HG03571 (cell line): ENCODE measurements around the gene RNASE11.
"Not testable (repeated sequence)": the region's sequence is repeated elsewhere in the genome, so short reads cannot be mapped to it uniquely, and the experiment has no call there.

Experiments used
- ATAC-seq: cut with Tn5 transposase; IDR thresholded peaks from one replicate; pipeline ENCODE4 v1.9.1; 2021; ENCODE audit not compliant: unreplicated experiment

The RNASE11 gene

DNA sequence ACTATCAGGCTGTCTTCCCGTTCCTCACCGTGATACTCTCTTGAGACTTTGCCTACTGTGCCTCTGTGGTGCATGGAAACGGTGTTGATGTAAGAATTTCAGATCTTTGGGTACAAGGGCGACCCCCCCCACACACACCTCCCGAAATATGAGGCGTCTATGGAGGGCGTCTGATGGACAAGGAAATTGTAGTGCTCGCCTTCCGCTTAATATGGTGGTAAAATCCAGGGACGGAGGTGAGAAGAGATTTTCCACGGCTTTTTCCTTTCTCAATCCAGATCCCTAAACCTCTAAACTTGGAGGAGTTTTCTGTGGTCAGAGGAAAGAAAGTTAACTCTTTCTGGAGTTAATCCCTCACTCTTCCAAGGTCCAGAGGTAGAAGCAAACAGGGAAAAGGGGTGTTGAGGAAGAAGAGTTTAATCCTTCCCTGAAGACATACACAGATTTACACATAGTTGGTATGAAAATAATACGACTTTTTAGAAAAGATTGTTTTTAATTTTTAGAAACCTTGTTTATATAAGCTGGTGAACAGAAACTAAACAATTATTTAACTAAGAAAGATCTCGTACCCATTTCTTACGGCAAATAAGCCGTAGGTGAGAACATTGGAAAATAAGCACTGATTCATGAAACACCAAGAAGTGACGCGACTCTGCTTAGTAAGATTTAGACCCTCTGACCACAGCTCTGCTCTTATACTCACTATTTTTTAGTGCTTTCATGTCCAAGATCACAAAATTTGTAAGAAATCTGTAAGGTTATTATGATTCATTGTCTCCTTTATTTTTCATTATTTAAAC, 26.4 kb upstream of the RNASE11 start:
- no peak for ATAC-seq

DNA sequence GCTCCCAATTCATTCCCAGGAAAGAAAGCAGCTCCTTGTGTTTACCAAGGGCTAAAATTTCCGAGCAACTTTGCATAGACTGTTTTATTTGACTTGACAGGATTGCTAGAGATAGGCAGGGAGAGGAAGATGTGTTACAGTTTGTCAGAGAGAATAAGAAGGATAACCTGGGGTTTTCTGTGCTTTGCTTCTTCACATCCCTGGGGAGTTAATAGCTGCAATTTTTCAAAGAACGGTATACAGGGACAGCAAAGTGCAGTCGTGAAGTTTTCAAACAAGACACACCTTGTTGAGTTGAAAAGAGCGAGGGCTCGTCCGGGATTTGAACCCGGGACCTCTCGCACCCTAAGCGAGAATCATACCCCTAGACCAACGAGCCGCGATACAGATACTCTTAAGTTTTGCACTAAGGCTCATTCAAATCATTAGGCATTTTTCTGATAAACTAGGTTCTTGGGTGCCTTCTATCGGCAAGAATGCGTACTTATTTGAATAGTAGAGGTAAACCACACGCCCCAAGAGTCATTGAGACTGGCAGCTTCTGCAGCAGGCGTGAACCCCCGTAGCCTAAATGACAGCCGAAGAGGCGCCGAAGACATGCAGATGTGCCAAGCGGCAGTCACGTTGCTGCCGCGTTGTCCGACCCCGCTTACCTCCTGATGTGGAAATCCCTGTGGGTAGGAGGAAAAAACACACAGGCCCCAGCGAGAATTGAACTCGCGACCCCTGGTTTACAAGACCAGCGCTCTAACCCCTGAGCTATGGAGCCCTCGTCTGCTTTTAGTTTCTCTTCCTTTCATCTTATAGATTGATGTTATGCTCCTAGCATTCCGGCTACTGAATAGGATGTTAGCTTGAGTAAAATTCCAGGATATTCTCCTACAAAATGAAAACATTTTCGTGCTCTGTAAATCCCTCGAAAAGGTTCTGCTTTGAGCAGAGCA, 25.6 kb upstream of the RNASE11 start:
- ATAC-seq = peak; percentile 53

DNA sequence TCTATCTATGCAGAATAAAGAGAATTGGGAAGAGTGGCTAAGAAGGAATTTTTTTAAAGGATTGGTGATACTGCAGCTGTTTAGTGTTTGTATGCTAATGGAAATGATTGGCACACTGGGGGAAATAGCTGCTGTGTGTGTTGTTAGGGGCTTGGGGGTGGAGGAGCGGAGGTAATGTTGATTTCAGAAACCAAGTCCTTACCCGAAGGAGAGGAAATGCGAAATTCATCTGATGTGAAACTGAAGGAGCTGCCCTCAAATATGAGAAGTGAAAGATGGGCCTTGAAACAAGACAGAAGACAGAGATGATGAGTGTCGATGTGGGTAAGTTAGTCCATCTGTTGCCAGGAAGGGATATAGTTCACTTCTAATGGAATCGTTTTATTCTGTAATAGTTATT, 24.6 kb upstream of the RNASE11 start:
- ATAC-seq = no peak

DNA sequence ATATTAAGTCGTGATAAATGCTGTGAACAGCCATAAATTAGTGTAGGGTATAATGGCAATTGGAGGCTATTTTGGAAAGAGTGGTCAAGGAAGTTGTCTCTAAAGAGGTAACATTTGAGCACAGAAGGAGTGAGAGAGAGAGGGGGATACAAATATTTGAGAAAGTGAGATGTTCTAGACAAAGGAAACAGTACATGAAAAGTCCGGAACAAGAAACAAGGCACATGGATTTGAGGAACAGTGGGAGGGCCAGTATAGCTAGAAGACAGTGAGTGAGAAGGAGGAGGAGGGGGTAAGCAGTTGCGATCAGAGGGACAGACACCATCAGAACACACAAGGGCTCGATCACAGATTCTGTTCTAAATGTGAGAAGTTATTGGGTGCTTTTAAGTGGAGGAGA, 23.5 kb upstream of the RNASE11 start:
- ATAC-seq = no peak

DNA sequence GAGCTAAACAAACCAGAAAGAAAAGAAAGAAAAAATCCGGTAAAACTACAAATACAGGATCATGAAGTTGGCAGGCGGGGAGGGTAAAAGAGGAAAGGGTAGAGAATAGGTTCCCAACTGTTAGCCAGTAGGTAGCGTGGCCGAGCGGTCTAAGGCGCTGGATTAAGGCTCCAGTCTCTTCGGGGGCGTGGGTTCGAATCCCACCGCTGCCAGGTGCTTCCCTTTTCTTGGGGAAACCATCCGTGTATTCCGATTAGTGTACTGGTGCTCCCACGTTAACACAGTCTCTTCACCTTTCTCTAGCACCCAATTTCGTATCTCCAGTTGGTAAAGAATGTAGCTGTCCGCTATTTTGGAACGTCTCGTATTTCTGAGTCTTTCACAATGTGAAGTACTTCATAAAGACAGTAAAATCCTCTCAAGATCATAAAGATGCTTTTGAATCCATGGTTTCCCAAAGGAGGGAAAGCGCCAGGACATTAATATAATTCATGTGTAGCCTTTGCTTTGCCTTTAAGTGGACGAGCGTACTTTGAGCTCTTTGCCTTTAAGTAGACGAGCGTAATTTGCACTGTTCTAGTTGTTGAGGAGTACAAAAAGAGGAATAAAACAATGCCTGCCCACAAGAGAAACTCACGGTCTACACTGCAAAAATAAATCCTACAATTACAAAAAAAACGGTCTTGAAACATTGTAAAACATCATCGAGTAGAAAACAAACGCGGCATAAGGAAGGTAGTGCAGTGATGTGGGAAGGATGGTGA, 22.4 kb upstream of the RNASE11 start:
- ATAC-seq = no peak

DNA sequence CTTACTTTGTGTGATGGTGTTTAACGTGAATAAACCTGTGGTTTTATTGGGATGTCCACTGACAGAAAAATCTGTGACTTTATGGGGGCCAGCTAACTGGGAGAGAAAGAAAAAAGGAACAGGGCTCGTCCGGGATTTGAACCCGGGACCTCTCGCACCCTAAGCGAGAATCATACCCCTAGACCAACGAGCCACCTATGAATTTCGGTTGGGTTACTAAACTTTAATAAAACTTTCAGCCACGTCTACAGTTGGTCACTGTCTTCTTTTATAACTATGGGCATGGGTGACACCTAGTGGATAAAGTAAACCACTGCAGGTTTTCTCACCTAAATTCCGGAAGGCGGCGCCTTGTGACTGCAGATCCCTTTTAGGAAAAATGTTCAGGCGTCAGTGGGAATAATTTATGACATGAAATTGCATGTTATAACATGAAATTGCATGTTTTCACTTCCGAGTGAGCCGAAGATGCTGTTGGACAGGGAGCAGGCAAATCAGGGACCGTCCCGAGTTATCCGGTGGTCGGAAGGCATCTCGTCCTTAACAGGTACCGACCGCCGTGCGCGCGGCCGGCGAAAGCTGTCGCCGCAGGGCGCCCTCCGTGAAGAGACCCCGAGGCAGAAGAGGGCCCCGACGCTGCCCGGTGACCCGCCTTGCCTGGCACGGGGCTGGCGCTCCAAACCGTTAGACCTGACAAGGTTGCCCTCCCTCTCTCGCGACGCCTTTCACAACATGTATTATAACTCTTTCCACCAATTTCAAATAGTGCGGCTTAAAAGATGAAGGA, 21.6 kb upstream of the RNASE11 start:
- peak; percentile 27 for ATAC-seq

DNA sequence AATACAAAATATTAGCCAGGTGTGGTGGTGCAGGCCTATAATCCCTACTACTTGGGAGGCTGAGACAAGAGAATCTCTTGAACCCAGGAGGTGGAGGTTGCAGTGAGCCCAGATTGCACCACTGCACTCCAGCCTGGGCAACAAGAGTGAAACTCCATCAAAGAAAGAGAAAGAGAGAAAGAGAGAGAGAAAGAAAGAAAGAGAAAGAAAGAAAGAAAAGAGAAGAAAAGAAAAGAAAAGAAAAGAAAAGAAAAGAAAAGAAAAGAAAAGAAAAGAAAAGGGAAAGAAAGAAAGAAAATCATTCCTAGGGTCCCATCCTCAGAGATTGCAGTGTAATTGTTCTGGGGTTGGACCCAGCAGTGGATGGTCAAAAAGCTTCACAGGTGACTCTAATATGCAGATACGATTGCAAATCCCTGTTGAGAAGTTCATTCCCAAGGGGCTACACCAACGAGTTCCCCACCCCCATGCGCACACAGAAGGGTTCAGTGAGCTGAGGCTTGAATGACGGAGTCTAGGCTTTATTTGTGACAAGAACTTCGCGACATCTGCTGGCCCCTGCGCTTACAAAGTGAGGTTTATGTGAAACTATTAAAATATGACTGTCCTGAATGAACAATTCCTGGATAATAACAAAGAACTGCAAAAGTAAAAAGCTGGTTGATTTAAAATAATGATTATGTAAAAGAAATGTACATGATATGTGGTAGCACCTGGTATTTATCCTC, 20.7 kb upstream of the RNASE11 start:
- no peak for ATAC-seq

DNA sequence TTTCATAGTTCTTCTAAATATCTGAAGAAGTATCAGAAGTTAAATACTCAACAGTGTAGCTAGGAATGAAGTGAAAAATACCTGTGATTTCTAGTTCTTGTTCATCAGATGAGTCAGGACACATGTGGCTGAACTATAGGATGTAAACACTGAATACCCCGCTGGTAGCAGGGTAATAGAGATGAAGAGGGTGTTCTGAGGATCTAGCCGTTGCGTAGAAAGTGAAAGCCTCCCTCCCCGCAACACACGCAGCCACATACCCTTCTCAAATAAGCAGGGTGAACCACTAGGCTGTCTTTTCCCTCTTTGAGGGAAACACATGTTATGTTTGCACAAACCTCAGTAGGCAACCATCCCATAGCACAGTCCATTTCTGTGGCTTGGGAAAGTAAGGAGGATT, 19.8 kb upstream of the RNASE11 start:
- ATAC-seq = no peak

DNA sequence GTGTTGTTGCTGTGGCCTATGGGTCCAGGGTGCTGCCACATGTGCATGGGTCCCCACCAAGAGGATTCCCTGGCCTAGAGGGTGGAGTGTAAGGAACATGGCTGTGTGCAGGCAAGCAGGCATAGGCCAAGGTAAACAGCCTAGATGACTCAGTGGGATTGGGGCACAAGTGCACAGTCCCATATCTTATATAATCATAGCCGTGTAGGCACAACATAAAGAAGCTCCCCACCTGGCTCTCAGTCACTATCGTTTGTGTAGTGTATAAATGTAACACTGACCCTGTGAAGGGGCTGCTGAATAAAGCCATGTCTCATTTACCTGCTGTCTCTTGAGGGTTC, 19.1 kb upstream of the RNASE11 start:
- no peak for ATAC-seq

DNA sequence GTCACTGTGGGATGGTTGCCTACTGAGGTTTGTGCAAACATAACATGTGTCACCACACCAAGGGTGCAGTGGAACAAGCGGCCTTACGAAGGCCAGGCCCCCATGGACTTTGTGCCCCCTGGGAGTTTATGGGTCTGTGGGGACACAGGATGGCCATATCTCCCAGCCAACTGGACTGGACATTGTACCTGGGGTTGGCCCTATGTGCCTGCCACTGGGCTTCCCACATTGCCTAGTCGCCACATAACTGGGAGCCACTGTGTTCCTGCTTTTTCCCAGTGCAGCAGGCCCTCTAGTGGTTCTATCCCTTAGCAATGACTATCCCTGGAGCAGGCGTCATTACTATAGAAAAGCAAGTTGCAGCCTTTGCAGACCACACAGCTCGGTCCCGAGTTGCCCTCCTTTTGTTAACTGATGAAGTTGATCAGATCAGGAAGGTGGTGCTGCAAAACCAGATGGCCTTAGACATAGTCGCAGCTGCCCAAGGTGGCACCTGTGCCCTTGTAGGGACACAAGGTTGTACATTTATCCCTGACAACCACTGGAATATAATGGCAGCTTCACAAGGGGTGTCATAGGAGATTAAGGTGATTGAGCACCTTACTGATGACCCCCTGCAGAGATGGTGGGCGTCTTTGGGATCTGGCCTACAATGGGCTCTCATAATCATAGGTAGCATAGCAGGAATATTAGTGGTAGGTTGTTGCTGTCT, 18.5 kb upstream of the RNASE11 start:
- no peak for ATAC-seq

DNA sequence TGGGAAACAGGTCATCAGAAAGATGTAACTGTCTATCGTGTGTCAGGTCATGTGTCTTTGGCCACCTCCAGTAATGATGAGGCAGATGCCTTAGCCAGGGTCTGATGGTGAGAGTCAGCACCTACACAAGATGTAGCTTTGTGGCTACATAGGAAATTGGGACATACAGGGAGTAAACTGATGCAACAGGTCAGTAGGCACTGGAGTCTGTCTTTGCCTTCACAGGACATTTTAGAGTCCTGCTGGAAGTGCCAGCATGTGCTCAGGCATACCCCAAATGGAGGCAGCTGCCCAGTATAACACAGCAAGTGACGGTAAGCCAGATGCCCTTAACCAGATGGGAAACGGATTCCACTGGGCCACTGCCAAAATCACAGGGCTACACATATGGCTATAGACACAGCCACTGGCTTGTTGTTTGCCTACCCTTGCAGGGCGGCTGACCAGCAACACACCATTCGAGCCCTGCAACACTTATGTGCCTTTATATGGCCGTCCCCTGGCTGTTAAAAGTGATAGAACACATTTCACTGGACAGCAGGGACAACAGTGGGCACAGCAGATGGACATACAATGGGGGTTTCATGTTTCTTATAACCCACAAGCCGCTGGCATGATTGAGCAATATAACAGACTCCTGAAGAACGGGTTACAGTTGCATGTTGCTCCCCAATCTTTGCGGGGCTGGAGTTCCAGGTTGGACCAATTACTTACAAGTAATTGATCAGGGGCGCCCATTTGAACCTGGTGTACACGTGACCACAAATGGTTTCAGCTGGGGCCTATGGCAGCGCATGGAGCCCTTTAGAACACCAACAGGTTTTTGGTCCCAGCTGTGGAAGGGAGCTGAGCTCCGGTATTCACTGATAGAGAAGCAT, 16.3 kb upstream of the RNASE11 start:
- ATAC-seq = no peak

DNA sequence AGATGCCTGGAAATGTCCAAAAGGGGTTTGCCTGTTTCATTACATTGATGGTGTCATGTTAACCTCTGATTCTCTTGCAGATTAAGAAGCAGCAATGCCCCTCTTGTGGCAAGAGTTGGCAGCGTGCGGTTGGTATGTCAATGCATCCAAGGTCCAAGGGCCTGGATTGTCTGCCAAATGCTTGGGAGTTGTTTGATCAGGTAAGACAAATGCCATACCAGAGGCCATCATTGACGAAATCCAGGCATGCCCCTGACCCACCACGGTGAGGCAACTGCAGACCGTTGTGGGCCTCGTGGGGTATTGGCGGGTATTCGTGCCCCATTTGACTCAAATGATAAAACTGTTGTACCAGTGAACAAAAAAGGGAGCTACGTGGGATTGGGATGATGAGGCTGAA, 14.8 kb upstream of the RNASE11 start:
- ATAC-seq = no peak

DNA sequence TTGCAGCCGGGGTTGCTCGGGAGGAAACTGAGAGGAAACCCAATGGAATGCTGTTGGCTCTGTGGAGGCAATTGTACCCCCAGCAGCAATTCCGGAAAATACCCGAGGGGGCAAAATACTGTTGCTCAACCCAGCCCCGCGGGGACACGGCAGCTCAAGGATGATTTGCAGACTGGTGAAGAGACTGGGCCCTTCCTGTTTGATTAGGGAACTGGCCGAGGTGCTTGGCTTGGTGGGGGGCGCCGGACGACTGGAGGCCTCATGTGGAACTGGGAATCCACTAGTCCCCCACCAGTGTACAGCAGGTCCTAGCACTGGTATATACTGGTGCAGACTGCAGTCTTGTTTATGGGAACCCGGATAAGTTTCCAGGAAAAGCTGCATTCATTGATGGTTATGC, 13.7 kb upstream of the RNASE11 start:
- ATAC-seq = no peak

DNA sequence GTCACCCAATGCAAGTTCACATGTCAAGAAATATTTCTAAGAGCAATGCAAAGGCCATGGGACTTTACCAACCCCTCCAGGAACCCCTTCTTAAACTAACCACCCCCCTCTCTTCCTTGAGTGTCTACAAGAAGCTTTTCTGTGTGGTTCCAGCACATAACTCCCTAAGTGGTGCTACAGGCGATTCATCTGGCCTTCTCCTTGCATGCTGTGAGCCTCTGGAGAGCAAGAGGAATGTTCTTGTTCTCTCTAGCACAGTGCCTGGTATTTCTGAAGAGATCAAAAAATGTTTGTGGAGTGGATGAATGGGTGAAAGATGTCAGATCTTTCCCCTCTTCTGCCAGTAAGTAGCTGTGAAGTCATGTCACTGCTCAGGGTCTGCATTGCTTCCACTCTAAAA, 9.3 kb upstream of the RNASE11 start:
- ATAC-seq = no peak

DNA sequence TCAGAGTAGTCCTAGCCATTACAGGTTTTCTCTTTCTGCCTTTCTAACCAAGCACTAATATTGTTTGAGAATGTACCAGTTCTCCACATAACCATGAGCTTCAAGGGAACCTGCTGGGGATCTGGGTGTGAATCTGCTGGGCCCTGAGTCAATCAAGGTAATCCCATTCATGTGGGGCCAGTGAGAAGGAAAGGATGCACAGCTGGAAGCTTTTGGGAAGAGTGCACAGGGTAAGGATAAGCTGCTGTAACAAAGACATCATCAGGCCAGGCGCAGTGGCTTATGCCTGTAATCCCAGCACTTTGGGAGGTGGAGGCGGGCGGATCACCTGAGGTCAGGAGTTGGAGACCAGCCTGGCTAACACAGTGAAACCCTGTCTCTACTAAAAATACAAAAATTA, 7.9 kb upstream of the RNASE11 start:
- ATAC-seq = not testable (repeated sequence)

DNA sequence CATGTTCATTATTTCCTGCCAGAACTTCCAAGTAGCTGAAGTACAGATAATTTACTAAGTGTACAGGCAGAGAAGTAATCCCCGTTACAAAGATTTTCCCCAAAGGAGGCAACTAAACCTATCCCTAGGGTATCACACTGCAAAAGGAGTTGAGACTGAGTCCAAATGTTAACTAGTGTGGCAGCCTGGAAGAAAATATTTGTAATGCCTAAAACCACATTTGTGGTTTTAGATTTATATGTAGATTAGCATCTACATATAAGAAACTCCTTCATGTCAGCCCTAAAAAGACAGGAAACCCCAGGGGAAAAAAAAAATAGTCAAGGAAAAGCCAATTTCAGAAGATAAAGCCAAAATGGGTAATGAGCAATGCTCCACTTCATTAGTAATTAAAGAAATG, 4.8 kb upstream of the RNASE11 start:
- no peak for ATAC-seq

DNA sequence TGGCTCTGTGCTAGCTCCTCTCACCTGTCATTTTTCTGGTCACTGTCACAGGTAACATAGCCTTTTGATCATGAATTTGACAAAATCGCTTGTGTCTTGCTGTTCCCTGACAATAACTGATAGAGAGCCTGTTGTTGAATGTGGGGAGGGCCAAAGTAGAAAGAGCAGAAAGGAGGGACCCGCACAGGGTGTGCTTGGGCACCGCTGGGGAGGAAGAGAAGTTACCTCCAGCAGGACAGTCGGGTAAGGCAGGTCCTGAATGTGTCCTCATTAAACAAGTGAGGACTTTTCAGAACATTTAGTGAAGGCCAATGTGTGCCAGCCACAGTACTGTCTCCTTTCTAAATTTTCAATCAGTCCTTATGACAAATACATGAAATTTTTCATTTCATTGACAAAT, 3.4 kb upstream of the RNASE11 start, which contains the start of gene RNASE12:
TSS of gene RNASE12 (minus strand) at position 142 of the 400 bp plus-strand sequence. CDS start 653 bp downstream, outside the sequence.
- no peak for ATAC-seq

DNA sequence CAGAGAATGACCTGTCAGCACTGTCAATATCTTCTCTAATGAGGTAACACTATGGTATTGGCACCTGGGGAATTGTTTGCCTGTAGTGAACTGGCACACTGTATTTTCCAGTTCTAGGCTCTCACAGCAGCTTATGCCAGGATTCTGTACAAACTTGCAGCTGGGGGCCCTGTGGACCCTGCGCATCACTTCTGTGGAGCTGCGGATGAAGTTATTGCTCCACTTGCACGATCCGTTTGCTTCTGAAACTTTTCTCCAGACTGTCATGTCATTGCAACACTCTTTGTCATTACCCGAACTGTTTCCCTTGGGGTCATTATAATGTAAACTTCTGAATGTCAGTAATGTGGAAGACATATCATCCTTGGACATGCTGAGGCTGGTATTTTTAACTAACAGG, 3.9 kb downstream of the RNASE11 start:
- no peak for ATAC-seq
